Memory B cell (primary cell): ENCODE measurements around the gene ZNF385D.

Experiments
- ATAC-seq: fragments of 150-1000 bp; cut with Tn5 transposase; 2 replicates; pipeline ENCODE4 v1.10.0; 2021; ENCODE audit warnings: low read depth, mild to moderate bottlenecking, moderate library complexity
- DNase-seq, 2 donors: peaks; one replicate each; pipeline ENCODE4 v3.0.0; 2022; ENCODE audit warnings: low spot score in 2 of 2
- H3K27ac Mint-ChIP-seq: one replicate; pipeline ENCODE4 v1.8.0; 2022; ENCODE audit warnings: mild to moderate bottlenecking, moderate library complexity, mixed read lengths
- H3K27me3 Mint-ChIP-seq: one replicate; pipeline ENCODE4 v1.8.0; 2022; ENCODE audit warnings: mixed read lengths
- H3K36me3 Mint-ChIP-seq: one replicate; pipeline ENCODE4 v1.8.0; 2022; ENCODE audit warnings: mild to moderate bottlenecking, mixed read lengths
- H3K4me1 Mint-ChIP-seq: one replicate; pipeline ENCODE4 v1.8.0; 2022; ENCODE audit warnings: mixed read lengths
- H3K4me3 Mint-ChIP-seq: one replicate; pipeline ENCODE4 v1.8.0; 2022; ENCODE audit warnings: mild to moderate bottlenecking, moderate library complexity, mixed read lengths
- H3K9me3 Mint-ChIP-seq: one replicate; pipeline ENCODE4 v1.8.0; 2022; ENCODE audit warnings: mixed read lengths

The ZNF385D gene

GRCh38 chr3:21433751-21434150 lies 317.3 kb downstream of the ZNF385D start:
- Mint-ChIP-seq H3K36me3 (no peaks in the 10 kb centered on the region), H3K9me3 (peaks cover 3% of the 10 kb centered on the region), H3K27me3 (no peaks in the 10 kb centered on the region), H3K27ac (no peak overlapping the region), H3K4me1 (no peaks in the 10 kb centered on the region), H3K4me3 (no peak overlapping the region)
- DNase-seq (no peak), ATAC-seq (no peak)

- no peak overlapping the region for H3K4me3 Mint-ChIP-seq
- H3K27ac Mint-ChIP-seq: no peak overlapping the region
- H3K27me3 Mint-ChIP-seq: no peaks in the 10 kb centered on the region
- no peak for DNase-seq
- no peaks in the 10 kb centered on the region for H3K36me3 Mint-ChIP-seq
- H3K4me1 Mint-ChIP-seq: no peaks in the 10 kb centered on the region
- H3K9me3 Mint-ChIP-seq: no peaks in the 10 kb centered on the region
- no peak for ATAC-seq
Observed at GRCh38 chr3:21426920-21427319, 324.1 kb downstream of the ZNF385D start.

DNA sequence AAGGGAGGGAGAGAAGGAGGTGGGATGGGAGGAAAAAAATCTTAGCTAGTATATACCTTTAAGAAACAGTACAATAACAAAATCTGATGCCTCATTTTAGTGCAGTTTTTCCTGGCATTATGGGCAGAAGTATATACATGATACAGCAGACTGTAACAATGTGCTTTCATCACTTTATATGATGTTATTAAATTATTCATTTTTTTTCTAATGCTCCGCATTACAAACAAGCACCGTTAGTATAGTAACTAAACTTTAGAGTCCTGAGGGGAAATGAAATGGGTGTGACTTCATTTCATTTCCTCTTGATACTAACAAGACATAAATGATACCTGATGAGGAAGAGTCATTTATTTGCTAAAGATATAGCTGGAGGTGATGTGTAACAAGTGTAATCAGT lies 325.3 kb downstream of the ZNF385D start:
- Mint-ChIP-seq H3K36me3 (no peaks in the 10 kb centered on the region), H3K4me3 (no peak overlapping the region)

GRCh38 chr3:21421096-21421495 lies 329.9 kb downstream of the ZNF385D start:
- no peaks in the 10 kb centered on the region for H3K4me1 Mint-ChIP-seq
- H3K36me3 Mint-ChIP-seq: no peaks in the 10 kb centered on the region
- no peak overlapping the region for H3K4me3 Mint-ChIP-seq
- H3K27me3 Mint-ChIP-seq: no peaks in the 10 kb centered on the region
- H3K9me3 Mint-ChIP-seq: peaks cover 2% of the 10 kb centered on the region
- no peak for ATAC-seq
- DNase-seq: no peak
- H3K27ac Mint-ChIP-seq: no peak overlapping the region

More for the DNA sequence above, 325.3 kb downstream of the ZNF385D start:
- Mint-ChIP-seq H3K27me3 (no peaks in the 10 kb centered on the region), H3K27ac (no peak overlapping the region), H3K4me1 (no peaks in the 10 kb centered on the region), H3K9me3 (no peaks in the 10 kb centered on the region)
- DNase-seq (no peak), ATAC-seq (no peak)

- Mint-ChIP-seq H3K27ac (no peak overlapping the region), H3K4me3 (no peak overlapping the region), H3K9me3 (peaks cover 2% of the 10 kb centered on the region), H3K4me1 (no peaks in the 10 kb centered on the region), H3K27me3 (no peaks in the 10 kb centered on the region), H3K36me3 (no peaks in the 10 kb centered on the region)
- DNase-seq: no peak
- ATAC-seq: no peak
Observed at GRCh38 chr3:21417991-21418390, 333.0 kb downstream of the ZNF385D start.

GRCh38 chr3:21414506-21414905 lies 336.5 kb downstream of the ZNF385D start:
- H3K27ac Mint-ChIP-seq: no peak overlapping the region
- H3K4me1 Mint-ChIP-seq: no peaks in the 10 kb centered on the region
- H3K27me3 Mint-ChIP-seq: no peaks in the 10 kb centered on the region
- no peaks in the 10 kb centered on the region for H3K36me3 Mint-ChIP-seq
- DNase-seq: no peak
- no peak for ATAC-seq
- H3K4me3 Mint-ChIP-seq: no peak overlapping the region
- peaks cover 4% of the 10 kb centered on the region for H3K9me3 Mint-ChIP-seq

DNA sequence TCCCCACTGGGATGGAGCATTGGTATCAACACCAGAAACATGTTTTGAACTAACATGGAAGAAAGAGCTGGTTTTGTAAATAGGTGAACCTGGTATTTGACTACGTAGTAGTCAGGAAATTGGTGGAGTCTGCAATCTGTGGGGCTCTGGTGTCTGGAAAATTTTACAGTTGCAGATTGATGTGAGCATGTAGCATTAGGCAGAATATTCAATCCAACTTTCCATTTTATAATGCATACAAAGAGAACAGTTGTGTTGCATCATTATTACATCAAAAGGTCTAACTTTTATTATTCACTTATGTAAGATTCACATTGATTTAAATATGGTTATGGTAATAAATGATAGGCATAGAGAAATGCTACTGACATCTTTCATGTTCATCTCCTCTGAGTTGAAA lies 340.0 kb downstream of the ZNF385D start:
- no peak for ATAC-seq

GRCh38 chr3:21409401-21409800 lies 341.6 kb downstream of the ZNF385D start:
- peaks cover 9% of the 10 kb centered on the region for H3K9me3 Mint-ChIP-seq
- ATAC-seq: no peak
- no peak overlapping the region for H3K4me3 Mint-ChIP-seq
- DNase-seq: no peak
- no peaks in the 10 kb centered on the region for H3K36me3 Mint-ChIP-seq
- no peaks in the 10 kb centered on the region for H3K27me3 Mint-ChIP-seq
- H3K4me1 Mint-ChIP-seq: no peaks in the 10 kb centered on the region
- no peak overlapping the region for H3K27ac Mint-ChIP-seq

More for the DNA sequence above, 340.0 kb downstream of the ZNF385D start:
- Mint-ChIP-seq H3K4me3 (no peak overlapping the region), H3K36me3 (no peaks in the 10 kb centered on the region), H3K9me3 (peaks cover 4% of the 10 kb centered on the region), H3K27me3 (no peaks in the 10 kb centered on the region), H3K27ac (no peak overlapping the region), H3K4me1 (no peaks in the 10 kb centered on the region)
- DNase-seq: no peak

GRCh38 chr3:21407743-21408142 lies 343.3 kb downstream of the ZNF385D start:
- no peak overlapping the region for H3K4me3 Mint-ChIP-seq
- no peak overlapping the region for H3K27ac Mint-ChIP-seq
- H3K27me3 Mint-ChIP-seq: no peaks in the 10 kb centered on the region
- no peaks in the 10 kb centered on the region for H3K36me3 Mint-ChIP-seq
- DNase-seq: no peak
- H3K9me3 Mint-ChIP-seq: peaks cover 12% of the 10 kb centered on the region
- no peak for ATAC-seq
- H3K4me1 Mint-ChIP-seq: no peaks in the 10 kb centered on the region

GRCh38 chr3:21405671-21406667 lies 345.0 kb downstream of the ZNF385D start:
- no peak for DNase-seq
- H3K27me3 Mint-ChIP-seq: no peaks in the 10 kb centered on the region
- no peak overlapping the region for H3K4me3 Mint-ChIP-seq
- H3K9me3 Mint-ChIP-seq: peaks cover 13% of the 10 kb centered on the region
- H3K36me3 Mint-ChIP-seq: no peaks in the 10 kb centered on the region
- no peak for ATAC-seq
- no peaks in the 10 kb centered on the region for H3K4me1 Mint-ChIP-seq
- no peak overlapping the region for H3K27ac Mint-ChIP-seq

- Mint-ChIP-seq H3K4me3 (no peak overlapping the region), H3K27ac (no peak overlapping the region), H3K9me3 (peaks cover 2% of the 10 kb centered on the region), H3K36me3 (no peaks in the 10 kb centered on the region), H3K4me1 (no peaks in the 10 kb centered on the region), H3K27me3 (no peaks in the 10 kb centered on the region)
- DNase-seq (no peak), ATAC-seq (no peak)
Observed at GRCh38 chr3:21398461-21398860, 352.5 kb downstream of the ZNF385D start.

DNA sequence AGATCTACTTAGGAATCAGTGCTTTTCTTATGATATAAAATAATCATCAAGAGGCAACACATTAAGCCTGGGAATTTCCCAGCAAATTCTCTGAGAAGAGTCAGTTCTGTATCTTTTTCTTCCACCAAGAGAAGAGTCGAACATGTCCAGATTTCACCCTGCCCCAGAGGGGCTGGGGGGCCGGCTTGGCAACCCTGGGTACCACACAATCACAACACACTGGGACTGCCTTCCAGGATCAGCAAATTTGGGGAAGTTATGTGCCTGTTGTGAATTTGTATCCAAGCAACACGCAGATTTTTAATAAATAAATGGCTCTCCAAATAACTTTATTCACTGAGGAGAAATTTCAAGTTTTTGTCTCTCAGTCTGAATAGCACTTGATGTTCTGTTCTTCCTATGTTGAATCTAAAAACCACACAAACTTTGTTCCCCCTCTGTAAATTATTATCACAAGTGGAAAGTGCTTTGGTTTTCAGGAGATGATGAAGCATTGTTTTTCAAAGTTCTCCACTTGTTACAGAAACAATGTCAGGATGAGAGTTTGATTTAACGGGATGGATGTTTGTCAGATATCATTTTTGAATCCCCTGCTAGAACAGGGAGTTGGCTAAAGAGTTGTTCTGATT lies 357.2 kb downstream of the ZNF385D start:
- Mint-ChIP-seq H3K4me3 (no peak overlapping the region), H3K27ac (no peak overlapping the region)
- no peak for DNase-seq

DNA sequence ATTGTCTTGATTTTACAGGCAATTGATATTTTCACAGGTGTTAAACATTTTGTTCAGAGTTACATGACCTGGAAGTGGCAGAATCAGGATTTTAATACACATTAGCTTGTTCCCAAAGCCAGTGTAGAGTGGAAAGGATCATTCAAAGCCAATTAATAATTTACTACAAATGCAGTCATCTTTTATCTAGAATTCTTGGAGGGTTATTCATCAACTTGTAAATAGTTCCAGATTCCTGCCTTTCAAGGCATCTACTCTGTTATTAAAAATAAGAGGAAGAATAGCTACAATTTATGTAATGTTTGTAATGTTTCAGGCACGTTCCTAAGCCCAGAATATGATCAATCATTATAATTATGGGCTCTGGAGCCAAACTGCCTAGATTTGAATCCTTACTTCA lies 358.5 kb downstream of the ZNF385D start:
- Mint-ChIP-seq H3K36me3 (no peaks in the 10 kb centered on the region), H3K27ac (no peak overlapping the region), H3K9me3 (peaks cover 2% of the 10 kb centered on the region), H3K27me3 (no peaks in the 10 kb centered on the region), H3K4me1 (no peaks in the 10 kb centered on the region), H3K4me3 (no peak overlapping the region)
- no peak for DNase-seq
- no peak for ATAC-seq

More for the DNA sequence above, 357.2 kb downstream of the ZNF385D start:
- Mint-ChIP-seq H3K36me3 (no peaks in the 10 kb centered on the region), H3K27me3 (no peaks in the 10 kb centered on the region), H3K9me3 (no peaks in the 10 kb centered on the region), H3K4me1 (no peaks in the 10 kb centered on the region)
- ATAC-seq: no peak

DNA sequence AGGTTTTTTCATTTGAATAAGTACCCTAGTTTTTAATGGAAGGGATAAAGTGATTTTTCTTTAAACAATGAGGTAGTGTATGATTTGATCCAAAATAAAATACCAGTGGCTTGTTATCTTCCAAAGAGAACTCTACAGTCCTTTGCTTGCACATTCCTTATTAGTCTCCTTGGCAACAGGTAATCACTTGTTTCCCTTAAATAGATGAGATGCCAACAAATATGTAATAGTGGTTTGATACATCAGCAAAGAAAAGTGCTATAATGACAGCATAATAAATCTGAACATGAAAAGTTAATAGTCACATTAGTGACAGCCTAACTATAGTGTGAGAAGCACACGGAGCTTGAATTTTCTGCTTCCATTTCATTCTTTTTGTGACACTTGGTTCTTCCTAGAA lies 360.2 kb downstream of the ZNF385D start:
- Mint-ChIP-seq H3K27me3 (no peaks in the 10 kb centered on the region), H3K9me3 (peaks cover 6% of the 10 kb centered on the region), H3K4me3 (no peak overlapping the region), H3K4me1 (no peaks in the 10 kb centered on the region), H3K27ac (no peak overlapping the region), H3K36me3 (no peaks in the 10 kb centered on the region)
- ATAC-seq (no peak), DNase-seq (no peak)
